Heart right ventricle (tissue), 16 donors: Measurements from ENCODE around the gene MTCL3.

Source experiments
- ATAC-seq, 8 donors: fragments of 200-7000 bp; cut with Tn5 transposase; one replicate each; pipeline ENCODE4 v1.9.1; 2020; ENCODE audit warnings: mild to moderate bottlenecking in 8 of 8, moderate library complexity in 8 of 8, moderate number of reproducible peaks in 1 of 8
- DNase-seq, 2 donors: peaks; one replicate each; pipeline ENCODE4 v3.0.0-alpha.2; 2020
- H3K27ac ChIP-seq, 10 donors: fragments of 200-600 bp; sonication (generic) in 2 of 10; one replicate each; pipeline versions ENCODE4 v1.5.0 to v1.8.0; 2020 to 2022; ENCODE audit warnings: mild to moderate bottlenecking in 3 of 10
- H3K27me3 ChIP-seq, 7 donors: fragments of 200-600 bp; one replicate each; pipeline ENCODE4 v1.8.0; 2021 to 2022; ENCODE audit warnings: mild to moderate bottlenecking in 2 of 7
- H3K36me3 ChIP-seq, 9 donors: fragments of 200-600 bp; sonication (generic) in 1 of 9; one replicate each; pipeline versions ENCODE4 v1.5.0 to v1.8.0; 2020 to 2022; ENCODE audit warnings: mild to moderate bottlenecking in 2 of 9
- H3K4me1 ChIP-seq, 9 donors: fragments of 200-600 bp; sonication (generic) in 1 of 9; one replicate each; pipeline versions ENCODE4 v1.5.0 to v1.8.0; 2020 to 2022; ENCODE audit warnings: mild to moderate bottlenecking in 4 of 9
- H3K4me3 ChIP-seq, 10 donors: fragments of 200-600 bp; sonication (generic) in 2 of 10; one replicate each; pipeline versions ENCODE4 v1.5.0 to v1.8.0; 2020 to 2022; ENCODE audit warnings: mild to moderate bottlenecking in 7 of 10, moderate library complexity in 2 of 10
- H3K9me3 ChIP-seq, 11 donors: fragments of 200-600 bp in 10 of 11; sonication (generic) in 2 of 11; one replicate each; pipeline versions ENCODE4 v1.5.0 to v1.8.0; 2013 to 2022; ENCODE audit warnings: mild to moderate bottlenecking in 2 of 11, control low read depth in 1 of 11, moderate library complexity in 1 of 11
- CTCF ChIP-seq, 9 donors: fragments of 200-600 bp; sonication (generic) in 2 of 9; IDR thresholded peaks; one replicate each; pipeline versions ENCODE4 v1.5.0 to v1.8.0; 2021 to 2022; ENCODE audit warnings: antibody characterized with exemption in 9 of 9, mild to moderate bottlenecking in 5 of 9, moderate library complexity in 1 of 9
- WGBS, 2 donors: extraction: QIAGEN DNeasy Blood & Tissue Kit; methylation state at CpG; one replicate each; pipeline ENCODE4 v1.1.7; 2013; ENCODE audit warnings: inconsistent platforms in 1 of 2; 5-methylcytosine and 5-hydroxymethylcytosine counted together
- intact Hi-C, 10 donors: fragments of 100-400 bp; cut with DNase I; formaldehyde crosslinking; loops; one replicate each; pipeline versions ENCODE4 v1.11.1 to v1.14.2; 2022
- donor health status: Arrhythmogenic right ventricular cardiomyopathy.
- donor health status: ischemic (EF 13 %, LVEDD 7.1; RV severe dilation, severe dysfunction).
- donor health status: healthy with polysubstance abuse.
- donor health status: DM: no; HTN: yes; CAD: no.
- donor health status: DM: no; HTN: no; CAD: no.
- donor health status: ischemic (EF 25% LVEDD 6.9; RV normal size, moderate dysfunction).
- donor health status: ischemic (EF 25% LVEDD 5.7; RV mildly dilated, moderate dysfunction).
- donor health status: healthy.
- donor health status: DM: yes; HTN: yes; CAD: no.
- donor health status: Ischemic cardiomyopathy.
- donor health status: ischemic (EF 35%, LVEDD 5.7; RV mildly dilated, moderate dysfunction).
- donor health status: nonischemic (EF 11% LVEDD 7.7; RV severe dilation, severe dysfunction).
- donor health status: DM: yes; HTN: yes; CAD: no.
- donor health status: PGD.
- donor health status: ischemic (EF 29% LVEDD 5.4; RV normal size, mild dysfunction).
- donor health status: nonischemic (EF 23%, LVEDD 6.1; RV moderate dilation, normal function).

MTCL3 gene

GRCh38 chr6:127533736-127534135 is 14.6 kb upstream of the MTCL3 start:
- no peak for DNase-seq
- Histone ChIP-seq H3K4me3 (no peak overlapping the region), H3K9me3 (no peaks in the 10 kb centered on the region), H3K36me3 (no peaks in the 10 kb centered on the region), H3K27me3 (peaks cover 0 to 36% (median 16%) of the 10 kb centered on the region in 7 donors), H3K27ac (no peak overlapping the region), H3K4me1 (peaks cover 0 to 5% (median 0%) of the 10 kb centered on the region in 9 donors)
- 49 to 62% methylated on average over 3 of the region's 3 CpGs for WGBS, 2 donors
- intact Hi-C loops = loop anchor here in 1 of 10 donors (10.0 kb wide), 1 partner anchor 229 kb away; no protein-coding TSS in a partner anchor
- TF ChIP-seq CTCF (IDR thresholded peaks at IDR 0.05) = no peak
- ATAC-seq = no peak

- Histone ChIP-seq H3K27ac (no peak overlapping the region), H3K9me3 (no peaks in the 10 kb centered on the region), H3K4me3 (no peak overlapping the region), H3K36me3 (no peaks in the 10 kb centered on the region), H3K27me3 (peaks cover 0 to 36% (median 16%) of the 10 kb centered on the region in 7 donors), H3K4me1 (peaks cover 0 to 5% (median 0%) of the 10 kb centered on the region in 9 donors)
- DNase-seq (no peak), ATAC-seq (no peak)
- whole genome bisulfite sequencing, 2 donors = 78 to 88% methylated on average over 1 of the region's 1 CpG
- no peak for TF ChIP-seq CTCF (IDR thresholded peaks at IDR 0.05)
- intact Hi-C loops = loop anchor here in 1 of 10 donors (10.0 kb wide), 1 partner anchor 228 kb away; no protein-coding TSS in a partner anchor
These were observed 13.9 kb upstream of the MTCL3 start for GRCh38 chr6:127533011-127533410.

- intact Hi-C loops = no loop called here
- Histone ChIP-seq H3K27me3 (peaks cover 0 to 82% (median 64%) of the 10 kb centered on the region in 7 donors), H3K4me1 (peaks cover 0 to 18% (median 0%) of the 10 kb centered on the region in 9 donors), H3K36me3 (no peaks in the 10 kb centered on the region), H3K4me3 (no peak overlapping the region), H3K9me3 (no peaks in the 10 kb centered on the region), H3K27ac (no peak overlapping the region)
- DNase-seq = no peak
- ATAC-seq = no peak
- no peak for TF ChIP-seq CTCF (IDR thresholded peaks at IDR 0.05)
- WGBS, 2 donors = 53 to 64% methylated on average over 1 of the region's 1 CpG
These were observed 3.6 kb upstream of the MTCL3 start for GRCh38 chr6:127522714-127523113.

- ATAC-seq = no peak
- H3K27me3 ChIP-seq = peaks cover 0 to 100% (median 76%) of the 10 kb centered on the region in 7 donors
- H3K4me1 ChIP-seq = peaks cover 0 to 40% (median 17%) of the 10 kb centered on the region in 9 donors
- intact Hi-C loops = no loop called here
- no peak overlapping the region for H3K4me3 ChIP-seq
- WGBS, 2 donors = 11 to 14% methylated on average over 2 of the region's 2 CpGs
- H3K27ac ChIP-seq = no peak overlapping the region
- no peaks in the 10 kb centered on the region for H3K9me3 ChIP-seq
- H3K36me3 ChIP-seq = no peaks in the 10 kb centered on the region
- no peak for TF ChIP-seq CTCF (IDR thresholded peaks at IDR 0.05)
- DNase-seq = no peak
These were observed 931 bp upstream of the MTCL3 start for GRCh38 chr6:127520066-127520465.
